Mesenteric fat pad (tissue), 1 donor: ENCODE results near the gene NBPF11. TPM values are rescaled to one million over a fixed set of nuclear protein-coding genes. Genes with fewer than 3 reads are reported as not detected.
"Not testable (repeated sequence)": the region's sequence is repeated elsewhere in the genome, so short reads cannot be mapped to it uniquely, and the experiment has no call there.

Experiments used
- DNase-seq: peaks from one replicate; pipeline ENCODE4 v3.0.0-alpha.2; 2020; ENCODE audit warnings: low spot score
- long read RNA-seq: library from polyadenylated mRNA; unstranded; transcript quantifications from one replicate; pipeline ENCODE4 v2.0.0, GENCODE V29; 2020
- total RNA-seq: library from RNA; stranded (reverse); fragmentation: NEBNext Ultra II Directional; extraction: Animal tissue kit (Norgen Biotek cat#: 25700); gene quantifications from one replicate; pipeline ENCODE4 v1.2.1, GENCODE V29; 2021
- donor health status: DM: yes; HTN: yes; CAD: no.

NBPF11 gene
- total RNA-seq: 7.6 TPM
- long read RNA-seq, partial matches to known transcripts: 3 of 16 reads
- long read RNA-seq, other reads (novel, unspliced or antisense): 13 of 16 reads

GRCh38 chr1:148151911-148152656 is at the start of gene NBPF11:
NBPF11 (minus strand) TSS chr1:148152281; CDS start chr1:148127003, 25,278 bp downstream.
- DNase-seq: peak; percentile 94

- not testable (repeated sequence) for DNase-seq
Observed at GRCh38 chr1:148197396-148197795, 45.3 kb upstream of the NBPF11 start.

GRCh38 chr1:148196949-148197348 is 44.9 kb upstream of the NBPF11 start:
- DNase-seq: not testable (repeated sequence)

GRCh38 chr1:148195115-148195514 is 43.0 kb upstream of the NBPF11 start:
- DNase-seq: not testable (repeated sequence)

DNA sequence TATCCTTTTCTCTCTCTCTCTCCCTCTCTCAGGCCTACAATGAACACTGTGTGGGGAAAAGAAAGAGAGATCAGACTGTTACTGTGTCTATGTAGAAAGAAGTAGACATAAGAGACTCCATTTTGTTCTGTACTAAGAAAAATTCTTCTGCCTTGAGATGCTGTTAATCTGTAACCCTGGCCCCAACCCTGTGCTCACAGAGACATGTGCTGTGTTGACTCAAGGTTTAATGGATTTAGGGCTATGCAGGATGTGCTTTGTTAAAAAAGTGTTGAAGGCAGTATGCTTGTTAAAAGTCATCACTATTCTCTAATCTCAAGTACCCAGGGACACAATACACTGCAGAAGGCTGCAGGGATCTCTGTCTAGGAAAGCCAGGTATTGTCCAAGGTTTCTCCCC is 36.7 kb upstream of the NBPF11 start:
- DNase-seq: not testable (repeated sequence)

DNA sequence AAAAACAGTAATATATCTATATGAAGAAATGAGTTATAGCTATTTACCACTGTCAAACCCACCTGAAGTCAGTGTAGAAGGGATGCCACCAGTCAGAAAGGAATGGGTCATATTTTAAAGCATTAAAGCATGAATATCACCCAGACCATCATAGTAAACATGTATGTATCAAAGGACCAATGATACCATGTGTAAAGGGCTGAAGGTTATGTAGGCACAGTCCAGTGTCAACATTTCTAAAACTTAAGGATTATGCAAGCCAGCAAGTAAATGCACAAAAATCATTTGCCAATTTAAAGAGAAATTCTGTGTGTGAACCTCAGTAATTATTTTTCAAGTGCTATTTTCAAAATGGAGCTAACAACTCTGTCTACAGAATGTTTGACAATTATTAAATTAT is 26.6 kb upstream of the NBPF11 start:
- DNase-seq: not testable (repeated sequence)

DNA sequence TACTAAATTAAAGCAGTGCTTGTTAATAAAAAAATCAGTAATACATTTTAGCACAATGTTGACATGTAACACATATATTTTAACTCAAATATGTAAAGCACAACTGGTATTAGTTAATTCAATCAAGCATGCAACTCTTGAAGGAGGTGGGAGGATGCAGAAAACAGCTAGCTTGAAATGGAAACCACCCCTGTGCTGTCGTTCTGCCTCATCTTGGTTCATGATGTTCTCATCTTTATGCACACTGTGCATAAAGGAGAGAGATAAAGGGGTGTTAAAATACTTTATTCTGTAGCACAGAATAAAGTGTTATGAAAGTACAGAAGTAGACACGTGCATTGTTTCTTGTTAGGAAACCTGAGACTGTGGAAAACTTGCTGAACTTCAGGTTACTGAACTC is 23.3 kb upstream of the NBPF11 start:
- not testable (repeated sequence) for DNase-seq

DNA sequence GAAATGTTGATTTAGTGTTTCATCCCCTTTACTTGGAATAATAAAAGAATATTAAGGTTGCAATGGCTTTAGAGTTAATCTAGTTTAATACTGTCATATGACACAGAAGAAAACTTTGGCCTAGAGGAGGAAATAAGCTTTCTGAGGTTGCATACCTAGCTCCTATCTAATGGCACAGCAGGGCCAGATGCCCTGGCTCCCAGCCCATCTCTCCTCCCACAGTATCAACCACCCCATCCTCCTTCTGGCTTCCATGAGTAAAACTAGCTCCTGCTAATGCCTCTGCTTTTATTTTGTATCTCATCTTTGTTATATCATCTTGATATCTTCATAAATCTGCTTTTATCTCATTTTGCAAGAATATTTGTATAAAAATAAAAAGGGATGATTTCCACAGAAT is 19.9 kb upstream of the NBPF11 start:
- not testable (repeated sequence) for DNase-seq

DNA sequence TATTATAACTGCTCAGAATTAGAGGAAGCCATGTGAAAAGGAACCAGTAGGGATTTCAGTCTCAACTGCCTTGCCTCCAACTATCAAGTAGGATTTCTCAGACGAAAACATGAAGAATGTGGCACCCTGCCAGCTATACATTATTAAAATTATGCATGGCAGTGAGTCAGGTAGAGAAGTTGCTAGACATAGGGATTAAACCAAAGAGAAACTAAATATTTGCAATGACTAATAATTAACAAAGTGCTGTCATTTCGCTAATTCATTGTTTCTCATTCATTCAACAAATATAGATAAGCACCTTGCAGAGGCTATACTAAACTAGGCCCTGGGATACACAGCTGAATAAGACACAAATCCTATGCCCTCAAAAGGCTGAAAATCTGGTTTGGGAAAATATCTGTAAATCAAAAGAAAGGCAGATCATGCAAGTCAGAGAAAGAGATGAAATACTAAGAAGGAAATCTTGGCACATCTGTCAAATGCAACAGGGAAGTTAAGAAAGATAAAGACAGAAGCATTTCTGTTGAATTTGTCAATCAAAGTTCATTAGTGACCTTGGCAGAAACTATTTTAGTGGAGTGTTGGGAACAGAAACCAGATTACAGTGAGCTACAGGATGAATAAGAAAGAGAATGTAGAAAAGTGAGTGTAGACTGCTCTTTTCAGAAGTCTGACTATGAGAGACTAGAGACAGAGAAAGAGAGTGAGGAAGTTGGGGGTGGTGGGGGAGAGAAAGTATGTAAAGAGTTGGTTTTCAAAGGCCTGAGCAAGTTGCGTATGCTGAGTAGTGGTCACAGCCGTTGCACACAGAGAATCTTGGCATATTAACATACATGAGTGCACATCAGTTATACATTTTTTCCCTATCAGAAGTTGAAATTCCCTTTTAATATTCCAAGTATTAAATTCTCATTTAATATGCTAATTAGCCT is 14.7 kb upstream of the NBPF11 start:
- no peak for DNase-seq

GRCh38 chr1:148162363-148162762 is 10.3 kb upstream of the NBPF11 start:
- DNase-seq: no peak

- DNase-seq: no peak
Observed at GRCh38 chr1:148161053-148161901, 9.2 kb upstream of the NBPF11 start.

- DNase-seq: no peak
Observed at GRCh38 chr1:148160343-148161052, 8.4 kb upstream of the NBPF11 start.

DNA sequence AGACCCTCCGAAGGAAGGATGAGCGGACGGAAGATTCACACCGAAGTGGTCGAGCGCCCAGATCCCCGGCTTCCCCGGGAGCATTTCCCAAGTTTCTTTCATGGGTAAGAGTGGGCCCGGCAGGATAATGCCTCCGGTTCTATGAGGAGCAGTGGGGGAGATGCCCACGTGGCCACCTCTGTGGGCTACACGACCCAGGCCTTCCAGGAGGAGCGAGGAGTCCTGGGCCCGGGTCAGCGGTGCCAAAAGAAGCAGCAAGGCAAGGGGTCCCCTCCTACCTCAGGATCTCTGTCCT is 7.9 kb upstream of the NBPF11 start:
- DNase-seq: no peak

- DNase-seq: no peak
Observed at GRCh38 chr1:148158341-148159003, 6.4 kb upstream of the NBPF11 start.

DNA sequence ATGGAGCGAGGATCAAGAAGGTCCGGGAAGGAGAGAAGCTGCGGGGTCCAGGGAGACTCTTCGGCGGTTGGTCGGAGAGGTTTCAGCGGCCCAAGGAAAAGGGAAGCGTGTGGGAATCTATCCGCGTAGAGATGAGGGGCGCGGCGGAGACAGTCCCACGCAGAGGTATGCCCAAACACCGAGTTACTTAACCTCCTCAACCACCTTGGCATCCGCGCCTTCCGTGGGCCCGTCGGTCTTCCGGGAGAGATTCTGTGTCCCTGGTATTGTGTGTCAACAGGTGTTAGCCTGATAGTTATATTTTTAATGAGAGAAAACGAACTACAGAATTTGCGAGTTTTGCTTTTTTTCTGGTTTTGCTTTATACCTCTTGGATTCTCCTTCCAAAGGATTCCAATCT is 5.7 kb upstream of the NBPF11 start:
- DNase-seq: not testable (repeated sequence)

DNA sequence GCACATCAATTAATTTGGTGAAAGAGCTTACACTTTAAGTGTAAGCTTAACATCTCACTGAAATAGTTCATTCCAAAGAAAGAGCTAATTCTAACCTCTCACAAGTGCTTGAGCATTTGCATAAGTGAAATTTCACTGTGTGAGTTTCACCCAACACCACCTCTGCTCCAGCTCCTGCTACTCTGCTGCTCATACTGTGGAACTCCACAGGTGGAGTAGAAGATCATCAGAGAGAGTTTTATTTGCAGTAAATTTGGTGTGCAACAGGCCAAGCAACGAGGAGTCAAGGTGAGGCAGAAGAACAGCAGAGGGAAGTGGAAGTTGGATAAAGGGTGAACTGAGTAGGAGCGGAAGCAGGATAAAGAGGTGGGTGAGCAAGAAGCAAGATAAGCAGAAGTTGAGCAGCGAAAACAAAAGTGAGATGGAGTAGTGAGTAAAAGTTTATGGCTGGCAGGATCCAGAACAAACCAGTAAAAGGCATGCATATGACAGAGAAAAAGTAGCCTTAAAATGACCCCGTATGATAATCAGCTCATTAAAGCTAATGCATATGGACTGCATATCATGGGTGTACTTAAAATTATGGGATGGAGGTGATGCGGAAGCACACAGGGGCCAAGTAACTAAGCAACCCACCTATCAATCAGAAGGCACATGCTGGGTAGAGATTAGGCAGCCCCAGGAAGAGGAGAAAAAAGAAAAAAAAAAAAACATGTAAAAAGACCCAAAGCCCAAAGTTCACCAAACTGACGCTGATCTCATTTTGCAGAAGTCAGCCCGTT is 3.6 kb upstream of the NBPF11 start:
- DNase-seq: not testable (repeated sequence)

DNA sequence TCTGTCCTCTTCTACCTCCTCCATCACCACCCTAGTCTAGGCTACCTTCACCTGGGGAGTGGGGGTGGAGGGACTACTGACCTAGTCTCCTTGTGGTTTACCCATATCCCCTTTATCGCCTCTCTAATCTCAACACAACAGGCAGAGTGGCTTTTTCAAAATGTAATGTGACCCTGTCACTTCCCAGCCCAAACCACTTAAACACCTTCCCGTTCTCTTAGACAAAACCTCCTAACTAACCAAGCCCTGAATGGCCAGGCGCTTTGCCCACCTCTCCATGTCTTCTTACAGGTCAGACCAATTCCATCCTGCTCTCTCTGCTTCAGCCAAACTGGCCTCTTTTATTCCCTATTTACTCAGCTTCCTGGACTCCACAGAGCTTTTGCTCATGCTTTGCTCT is 714 bp upstream of the NBPF11 start:
- DNase-seq: not testable (repeated sequence)

DNA sequence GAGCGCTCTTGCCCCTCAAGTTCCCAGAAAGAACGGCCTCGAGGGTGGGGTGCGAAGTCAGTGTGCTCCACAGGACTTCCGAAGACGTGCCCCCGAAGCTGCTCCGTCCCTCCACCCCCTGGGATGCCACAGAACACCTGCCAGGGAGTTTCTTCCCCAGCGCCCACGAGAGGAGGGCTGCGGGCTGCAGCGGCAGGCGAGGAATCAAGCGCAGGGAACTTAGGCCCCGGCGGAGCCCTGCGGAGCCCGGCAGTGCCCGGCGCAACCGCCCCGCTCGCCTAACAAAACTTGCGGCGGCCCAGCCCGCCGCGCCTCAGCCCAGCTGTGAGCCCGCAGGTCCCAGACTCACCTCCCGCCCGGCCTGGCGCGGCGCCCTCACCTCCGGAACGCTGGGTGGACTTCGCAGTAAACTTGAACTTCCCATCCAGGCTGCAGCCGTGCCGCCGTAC is 686 bp downstream of the NBPF11 start:
- DNase-seq: not testable (repeated sequence)

DNA sequence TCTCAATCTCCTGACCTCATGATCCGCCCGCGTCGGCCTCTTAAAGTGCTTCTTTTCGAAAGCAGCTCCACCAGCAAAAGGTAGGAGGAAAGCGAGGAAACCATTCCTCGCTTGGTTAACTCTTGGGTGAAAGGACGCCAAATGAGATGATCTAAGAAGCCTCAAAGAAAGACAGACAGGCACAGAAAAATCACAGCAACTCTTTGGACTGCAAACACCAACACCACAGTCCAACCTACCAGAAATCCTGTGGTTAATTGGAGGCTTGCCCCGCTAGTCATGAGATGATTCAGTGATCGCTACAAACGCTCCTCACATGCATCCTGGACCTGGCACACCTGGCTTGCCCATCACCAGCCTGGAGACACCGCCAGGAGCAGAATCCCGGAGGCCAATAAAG is 1.1 kb downstream of the NBPF11 start:
- DNase-seq: not testable (repeated sequence)
